NCI-H146 (cell line): Measurements from ENCODE around the gene ITPRIPL2.

ENCODE experiments used
- DNase-seq: peaks from one replicate; lab custom pipeline; 2025; lab: John Stamatoyannopoulos, UW

Gene ITPRIPL2

GRCh38 chr16:19142939-19143598 is 29.3 kb downstream of the ITPRIPL2 start:
- no peak for DNase-seq

GRCh38 chr16:19143599-19143956 is 29.8 kb downstream of the ITPRIPL2 start:
- DNase-seq: no peak

GRCh38 chr16:19145010-19145409 is 31.2 kb downstream of the ITPRIPL2 start:
- no peak for DNase-seq

- no peak for DNase-seq
These were observed 33.4 kb downstream of the ITPRIPL2 start for GRCh38 chr16:19147126-19147525.

- no peak for DNase-seq
These were observed 33.9 kb downstream of the ITPRIPL2 start for GRCh38 chr16:19147627-19148026.

- DNase-seq: no peak
These were observed 34.4 kb downstream of the ITPRIPL2 start for GRCh38 chr16:19148189-19148588.

GRCh38 chr16:19151310-19151709 is 37.5 kb downstream of the ITPRIPL2 start:
- no peak for DNase-seq

GRCh38 chr16:19152042-19152441 is 38.3 kb downstream of the ITPRIPL2 start:
- DNase-seq: no peak

- peak; percentile 37 for DNase-seq
These were observed 40.1 kb downstream of the ITPRIPL2 start for GRCh38 chr16:19153876-19154275.

GRCh38 chr16:19162085-19162484 is 48.3 kb downstream of the ITPRIPL2 start:
- DNase-seq: no peak

GRCh38 chr16:19163215-19163614 is 49.5 kb downstream of the ITPRIPL2 start:
- DNase-seq: no peak

GRCh38 chr16:19164285-19164684 is 50.5 kb downstream of the ITPRIPL2 start:
- DNase-seq: no peak

GRCh38 chr16:19165101-19165500 is 51.3 kb downstream of the ITPRIPL2 start:
- no peak for DNase-seq

- DNase-seq: peak; percentile 38
These were observed 52.7 kb downstream of the ITPRIPL2 start for GRCh38 chr16:19166500-19166899.

GRCh38 chr16:19167710-19168370 is 54.1 kb downstream of the ITPRIPL2 start, which contains the start of gene SYT17:
Gene SYT17, plus strand, starts transcription at chr16:19168240. Its CDS starts 407 bp downstream, at chr16:19168647.
- DNase-seq: peak; percentile 86

GRCh38 chr16:19168371-19169081 is 54.8 kb downstream of the ITPRIPL2 start:
- DNase-seq: peak; percentile 94

GRCh38 chr16:19169082-19169639 is 55.4 kb downstream of the ITPRIPL2 start:
- peak; percentile 31 for DNase-seq

- DNase-seq: no peak
These were observed 56.4 kb downstream of the ITPRIPL2 start for GRCh38 chr16:19170043-19170655.
